SK-N-SH (cell line): ENCODE measurements around the gene PPP1R13L.

Source experiments
- EP300 ChIP-seq, 2 experiments: IDR thresholded peaks; 2 replicates each; pipeline versions ENCODE4 v1.4.0 to v1.6.1; 2012; ENCODE audit warnings: borderline replicate concordance in 1 of 2, low read depth in 1 of 2, low read length in 1 of 2
- FOXM1 ChIP-seq: IDR thresholded peaks from 2 replicates; pipeline ENCODE4 v1.4.0; 2012; ENCODE audit warnings: low read depth, mild to moderate bottlenecking
- GATA2 ChIP-seq: sonication (generic); formaldehyde crosslinking; IDR thresholded peaks from 2 replicates; pipeline ENCODE4 v1.5.0; 2020; ENCODE audit warnings: mild to moderate bottlenecking, missing genetic modification reagents
- TAF1 ChIP-seq: IDR thresholded peaks from 2 replicates; pipeline ENCODE4 v1.6.1; 2012; ENCODE audit warnings: low read depth, mild to moderate bottlenecking, low read length, moderate library complexity, borderline replicate concordance
- YY1 ChIP-seq: IDR thresholded peaks from 2 replicates; pipeline ENCODE4 v1.4.0; 2012; ENCODE audit warnings: low read depth, mild to moderate bottlenecking
- TF ChIP-seq, protein P1 (sequence below): fragments of 200-600 bp; sonication (generic); IDR thresholded peaks from 2 replicates; pipeline ENCODE4 v1.6.1; 2017; ENCODE audit warnings: antibody characterized with exemption, mild to moderate bottlenecking, moderate library complexity

DNA sequence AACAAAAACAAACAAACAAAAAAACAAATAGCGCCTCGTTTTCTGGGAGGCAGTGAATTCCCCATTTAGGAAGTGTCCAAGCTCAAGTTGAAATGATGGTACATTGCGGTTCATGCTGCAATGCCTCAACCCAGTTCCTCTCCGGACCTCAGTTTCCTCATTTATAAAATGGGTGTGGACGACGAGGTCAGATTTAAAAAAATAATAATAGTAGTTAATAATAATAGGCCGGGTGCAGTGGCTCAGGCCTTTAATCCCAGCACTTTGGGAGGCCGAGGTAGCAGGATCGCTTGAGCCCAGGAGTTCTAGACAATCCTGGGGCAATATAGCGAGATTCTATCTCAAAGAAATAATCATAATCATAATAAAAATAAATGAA lies 34.3 kb upstream of the PPP1R13L start:
- TF ChIP-seq TAF1, result no peak
- no peak for TF ChIP-seq YY1
- no peak for TF ChIP-seq EP300 (IDR thresholded peaks at IDR 0.05; ENCODE audit: borderline replicate concordance in 1 of 2, low read depth in 1 of 2, low read length in 1 of 2)
- TF ChIP-seq, protein P1, sequence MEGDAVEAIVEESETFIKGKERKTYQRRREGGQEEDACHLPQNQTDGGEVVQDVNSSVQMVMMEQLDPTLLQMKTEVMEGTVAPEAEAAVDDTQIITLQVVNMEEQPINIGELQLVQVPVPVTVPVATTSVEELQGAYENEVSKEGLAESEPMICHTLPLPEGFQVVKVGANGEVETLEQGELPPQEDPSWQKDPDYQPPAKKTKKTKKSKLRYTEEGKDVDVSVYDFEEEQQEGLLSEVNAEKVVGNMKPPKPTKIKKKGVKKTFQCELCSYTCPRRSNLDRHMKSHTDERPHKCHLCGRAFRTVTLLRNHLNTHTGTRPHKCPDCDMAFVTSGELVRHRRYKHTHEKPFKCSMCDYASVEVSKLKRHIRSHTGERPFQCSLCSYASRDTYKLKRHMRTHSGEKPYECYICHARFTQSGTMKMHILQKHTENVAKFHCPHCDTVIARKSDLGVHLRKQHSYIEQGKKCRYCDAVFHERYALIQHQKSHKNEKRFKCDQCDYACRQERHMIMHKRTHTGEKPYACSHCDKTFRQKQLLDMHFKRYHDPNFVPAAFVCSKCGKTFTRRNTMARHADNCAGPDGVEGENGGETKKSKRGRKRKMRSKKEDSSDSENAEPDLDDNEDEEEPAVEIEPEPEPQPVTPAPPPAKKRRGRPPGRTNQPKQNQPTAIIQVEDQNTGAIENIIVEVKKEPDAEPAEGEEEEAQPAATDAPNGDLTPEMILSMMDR, result no peak
- TF ChIP-seq GATA2 (CRISPR knock-in tag), result no peak
- TF ChIP-seq FOXM1, result no peak
